Omental fat pad (tissue), 4 donors: ENCODE results near the gene SPHK2. TPM values are rescaled to one million over a fixed set of nuclear protein-coding genes. Genes with fewer than 3 reads are reported as not detected.

ENCODE experiments used
- ATAC-seq: fragments of 150-250 bp; one replicate; pipeline ENCODE4 v1.9.1; 2016; ENCODE audit warnings: mild to moderate bottlenecking, moderate library complexity; ENCODE audit not compliant: low FRiP score
- DNase-seq: peaks from one replicate; pipeline ENCODE4 v3.0.0-alpha.2; 2019; ENCODE audit warnings: low spot score
- total RNA-seq, 4 donors: library from RNA; depleted of rRNA; stranded (reverse); fragments of >200 nt; gene quantifications; one replicate each; pipeline ENCODE4 v1.1.0, GENCODE V29; 2016
- TF ChIP-seq, protein P1 (sequence below), 3 donors: fragments of 450-650 bp; IDR thresholded peaks; one replicate each; pipeline ENCODE4 v1.5.1; 2016 to 2017; ENCODE audit warnings: antibody characterized with exemption in 3 of 3, mild to moderate bottlenecking in 3 of 3, moderate library complexity in 2 of 3

Gene SPHK2
- total RNA-seq, 4 donors from 2014 or later = 6.0 to 16.2 (median 9.5) TPM

DNA sequence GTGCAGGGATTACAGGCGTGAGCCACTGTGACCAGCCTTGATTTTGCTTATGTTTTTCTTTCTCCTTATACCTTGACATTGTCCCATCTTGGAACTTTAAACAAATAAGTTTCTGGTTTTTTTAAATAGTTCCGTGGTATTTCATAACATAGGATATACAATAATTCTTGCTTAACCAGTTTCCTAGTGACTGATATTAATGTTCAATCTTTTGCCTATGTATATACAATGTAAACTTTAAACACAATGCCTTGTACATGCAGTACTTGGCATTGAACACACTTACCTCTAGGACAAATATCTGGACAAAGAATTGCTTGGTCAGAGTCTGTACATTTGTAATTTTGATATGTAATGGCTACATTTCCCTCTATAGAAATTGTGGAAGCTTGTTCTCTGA lies 37.1 kb upstream of the SPHK2 start:
- DNase-seq (no peak), ATAC-seq (no peak)
- TF ChIP-seq, protein P1, sequence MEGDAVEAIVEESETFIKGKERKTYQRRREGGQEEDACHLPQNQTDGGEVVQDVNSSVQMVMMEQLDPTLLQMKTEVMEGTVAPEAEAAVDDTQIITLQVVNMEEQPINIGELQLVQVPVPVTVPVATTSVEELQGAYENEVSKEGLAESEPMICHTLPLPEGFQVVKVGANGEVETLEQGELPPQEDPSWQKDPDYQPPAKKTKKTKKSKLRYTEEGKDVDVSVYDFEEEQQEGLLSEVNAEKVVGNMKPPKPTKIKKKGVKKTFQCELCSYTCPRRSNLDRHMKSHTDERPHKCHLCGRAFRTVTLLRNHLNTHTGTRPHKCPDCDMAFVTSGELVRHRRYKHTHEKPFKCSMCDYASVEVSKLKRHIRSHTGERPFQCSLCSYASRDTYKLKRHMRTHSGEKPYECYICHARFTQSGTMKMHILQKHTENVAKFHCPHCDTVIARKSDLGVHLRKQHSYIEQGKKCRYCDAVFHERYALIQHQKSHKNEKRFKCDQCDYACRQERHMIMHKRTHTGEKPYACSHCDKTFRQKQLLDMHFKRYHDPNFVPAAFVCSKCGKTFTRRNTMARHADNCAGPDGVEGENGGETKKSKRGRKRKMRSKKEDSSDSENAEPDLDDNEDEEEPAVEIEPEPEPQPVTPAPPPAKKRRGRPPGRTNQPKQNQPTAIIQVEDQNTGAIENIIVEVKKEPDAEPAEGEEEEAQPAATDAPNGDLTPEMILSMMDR (IDR thresholded peaks at IDR 0.05) = no peak

DNA sequence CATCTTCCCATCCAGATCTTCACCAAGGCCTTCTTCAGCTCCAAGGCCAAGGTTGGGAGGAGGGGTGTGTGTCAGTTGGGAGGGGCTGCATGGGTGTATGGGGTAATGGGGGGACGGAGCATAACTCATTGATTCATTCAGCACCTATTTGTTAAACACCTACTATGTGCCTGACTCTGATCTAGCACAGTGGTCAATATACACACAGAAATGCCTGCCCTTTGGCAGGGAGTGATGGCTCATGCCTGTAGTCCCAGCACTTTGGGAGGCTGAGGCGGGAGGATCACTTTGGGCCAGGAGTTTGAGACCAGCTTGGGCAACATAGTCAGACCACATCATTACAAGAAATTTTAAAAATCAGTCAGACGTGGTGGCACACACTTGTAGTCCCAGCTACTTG lies 31.9 kb upstream of the SPHK2 start:
- DNase-seq (no peak), ATAC-seq (no peak)
- TF ChIP-seq, protein P1 (IDR thresholded peaks at IDR 0.05) = no peak

DNA sequence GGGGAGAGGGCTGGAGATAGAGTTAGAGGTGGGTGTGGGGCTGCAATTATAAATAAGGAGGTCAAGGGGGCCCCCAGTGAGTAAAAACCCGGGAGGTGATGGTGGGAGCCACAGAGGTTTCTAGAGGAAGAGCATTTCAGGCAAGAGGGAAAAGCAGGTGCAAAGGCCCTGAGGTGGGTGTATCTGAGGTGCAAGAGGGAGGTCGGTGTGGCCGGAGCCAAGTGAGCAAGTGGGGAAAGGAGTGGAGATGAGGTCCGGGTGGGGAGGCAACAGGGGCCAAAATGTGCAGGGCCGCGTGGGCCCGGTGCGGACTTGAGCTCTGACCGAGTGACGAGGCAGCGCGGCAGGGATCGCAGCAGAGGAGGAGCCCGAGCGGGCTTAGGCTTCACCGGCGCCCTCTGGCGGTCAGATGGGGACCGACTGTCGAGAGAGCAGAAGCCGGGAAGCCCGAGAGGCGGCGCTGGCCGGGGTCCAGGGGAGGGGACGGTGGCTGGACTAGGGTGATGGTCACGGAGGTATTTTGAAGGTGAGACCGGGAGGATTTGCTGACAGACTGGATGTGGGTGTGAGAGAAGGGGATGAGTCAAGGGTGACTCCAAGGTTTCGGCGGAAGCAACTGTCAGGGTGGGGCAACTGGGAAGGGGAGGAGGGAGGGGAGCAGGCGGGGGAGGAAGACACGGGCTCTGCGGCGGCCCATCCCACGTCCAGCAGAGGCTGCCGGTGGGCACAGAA lies 30.5 kb upstream of the SPHK2 start:
- ATAC-seq (peak; percentile 89), DNase-seq (peak; percentile 85)
- TF ChIP-seq, protein P1 (IDR thresholded peaks at IDR 0.05) = peak in 2 of 3 donors; percentile 79 to 89

DNA sequence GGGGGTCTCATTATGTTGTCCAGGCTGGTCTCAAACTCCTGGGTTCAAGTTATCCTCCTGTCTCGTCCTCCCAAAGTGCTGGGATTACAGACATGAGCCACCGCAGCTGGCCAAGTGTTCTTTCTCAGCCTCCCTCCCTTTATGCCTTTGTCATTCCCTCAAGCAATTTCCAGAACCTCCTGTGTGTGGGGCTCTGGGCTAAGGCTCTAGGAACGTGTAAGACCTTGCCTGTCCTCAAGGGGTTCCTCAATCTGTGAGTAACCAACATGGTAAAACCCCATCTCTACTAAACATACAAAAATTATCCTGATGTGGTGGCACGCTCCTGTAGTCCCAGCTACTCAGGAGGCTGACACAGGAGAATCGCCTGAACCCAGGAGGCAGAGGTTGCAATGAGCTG lies 28.3 kb upstream of the SPHK2 start:
- no peak for ATAC-seq
- TF ChIP-seq, protein P1 (IDR thresholded peaks at IDR 0.05) = no peak
- no peak for DNase-seq

DNA sequence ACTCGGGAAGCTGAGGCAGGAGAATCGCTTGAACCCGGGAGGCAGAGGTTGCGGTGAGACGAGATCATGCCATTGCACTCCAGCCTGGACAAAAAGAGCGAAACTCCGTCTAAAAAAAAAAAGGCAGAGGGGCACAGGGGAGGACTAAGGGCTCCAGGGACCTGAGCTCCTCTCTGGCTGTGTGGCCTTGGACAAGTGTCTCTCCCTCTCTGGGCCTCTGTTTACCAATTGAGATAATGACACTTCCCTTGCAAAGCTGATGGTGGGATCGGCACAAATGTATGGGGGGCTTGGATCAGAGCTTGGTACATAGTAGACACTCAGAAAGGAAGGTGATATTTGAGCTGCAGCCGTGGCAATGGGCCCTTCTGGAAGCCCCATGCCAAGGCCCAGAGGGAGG lies 24.1 kb upstream of the SPHK2 start:
- TF ChIP-seq, protein P1 (IDR thresholded peaks at IDR 0.05) = no peak
- DNase-seq = no peak
- no peak for ATAC-seq

DNA sequence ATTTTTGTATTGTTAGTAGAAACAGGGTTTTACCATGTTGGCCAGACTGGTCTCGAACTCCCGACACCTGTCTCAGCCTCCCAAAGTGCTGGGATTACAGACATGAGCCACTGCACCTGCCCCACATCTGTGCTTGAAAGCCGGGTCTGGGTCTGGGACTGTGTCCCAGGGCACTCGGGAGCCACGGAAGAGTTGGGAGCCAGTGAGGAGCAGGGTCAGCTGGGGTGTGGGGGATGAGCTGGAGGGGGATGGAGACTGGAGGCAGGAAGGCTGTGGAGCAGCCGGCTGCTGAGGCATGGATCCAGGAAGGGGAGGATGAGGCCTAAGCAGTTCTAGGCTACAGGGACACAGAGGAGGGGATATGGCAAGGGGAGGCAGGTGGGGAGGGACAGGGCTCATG lies 23.5 kb upstream of the SPHK2 start:
- ATAC-seq = no peak
- TF ChIP-seq, protein P1 (IDR thresholded peaks at IDR 0.05) = no peak
- DNase-seq = no peak

DNA sequence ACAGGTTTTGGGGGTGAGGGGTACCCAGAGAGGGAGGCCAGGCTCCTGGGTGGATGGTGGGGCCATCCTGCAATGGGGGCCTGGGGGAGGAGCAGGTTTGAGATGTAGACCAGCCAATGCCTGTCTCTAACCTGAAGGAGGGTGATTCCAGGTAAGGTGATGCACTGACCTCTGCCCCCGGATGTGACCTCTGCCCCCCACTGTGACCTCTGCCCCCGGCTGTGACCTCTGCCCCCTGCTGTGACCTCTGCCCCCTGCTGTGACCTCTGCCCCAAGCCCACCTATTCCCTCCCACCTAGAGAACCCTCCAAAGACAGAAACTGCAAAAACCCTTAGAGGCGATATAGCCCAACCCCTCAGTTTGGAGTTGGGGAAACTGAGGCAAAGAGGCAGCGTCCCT lies 23.1 kb upstream of the SPHK2 start:
- ATAC-seq (no peak), DNase-seq (no peak)
- TF ChIP-seq, protein P1 (IDR thresholded peaks at IDR 0.05) = no peak
